GM12878 (cell line): ENCODE data around the gene SEC14L1. TPM values are rescaled to one million over a fixed set of nuclear protein-coding genes. Genes with fewer than 3 reads are reported as not detected.

Experiments
- ATAC-seq: fragments of 200-7000 bp; cut with Tn5 transposase; 3 replicates; pipeline ENCODE4 v1.9.1; 2020; ENCODE audit warnings: mild to moderate bottlenecking, moderate library complexity
- BruUV-seq: library from RNA; stranded (reverse); fragments of 400-500 nt; replicated peaks from 2 replicates; lab custom pipeline; 2021; lab: Mats Ljungman, UMichigan
- CTCF ChIA-PET: fragments of 300-600 bp; sonication (Branson Sonifier 250); formaldehyde crosslinking; extraction: SDS; loops from one replicate; lab custom pipeline; 2021; ENCODE audit warnings: inconsistent platforms; lab: Yijun Ruan, JAX
- POLR2A ChIA-PET: fragments of 350-600 bp; formaldehyde crosslinking; extraction: SDS; loops from one replicate; lab custom pipeline; 2021; ENCODE audit warnings: inconsistent platforms; lab: Charles Lee
- RAD21 ChIA-PET: fragments of 300-600 bp; sonication (Branson Sonifier 250); formaldehyde crosslinking; loops from one replicate; lab custom pipeline; 2023; ENCODE audit warnings: antibody characterized with exemption; ENCODE audit not compliant: unreplicated experiment; lab: Charles Lee
- SMC1A ChIA-PET: fragments of 300-600 bp; sonication (Branson Sonifier 250); formaldehyde crosslinking; loops from one replicate; lab custom pipeline; 2023; ENCODE audit not compliant: unreplicated experiment, uncharacterized antibody; lab: Charles Lee
- DNase-seq: peaks from one replicate; pipeline ENCODE4 v3.0.0-alpha.2; 2011; ENCODE audit warnings: low read depth, low spot score
- FAIRE-seq: peaks from 3 replicates; lab custom pipeline; 2011; peaks lifted over from hg19 to GRCh38; lab: Jason Lieb, UNC
- H2AFZ ChIP-seq: 2 replicates; pipeline ENCODE4 v1.6.0; 2011; ENCODE audit warnings: low read depth, low read length, control low read depth; ENCODE audit not compliant: control insufficient read depth
- H3K27ac ChIP-seq: 2 replicates; pipeline ENCODE4 v1.5.1; 2011; ENCODE audit warnings: control low read depth; ENCODE audit not compliant: control insufficient read depth, insufficient read depth
- H3K27me3 ChIP-seq, 2 experiments: replicated peaks in 1 of 2; 2 replicates each; pipeline versions ENCODE4 v1.6.0 to v1.6.1; 2011; ENCODE audit warnings: low read length in 1 of 2; ENCODE audit not compliant: control insufficient read depth in 2 of 2, insufficient read depth in 2 of 2
- H3K36me3 ChIP-seq, 2 experiments: 2 replicates each; pipeline ENCODE4 v1.5.1; 2011; ENCODE audit warnings: low read length in 1 of 2; ENCODE audit not compliant: control insufficient read depth in 2 of 2, insufficient read depth in 2 of 2
- H3K4me1 ChIP-seq: 2 replicates; pipeline ENCODE4 v1.6.1; 2011; ENCODE audit warnings: mild to moderate bottlenecking, low read length, moderate library complexity, mixed read lengths; ENCODE audit not compliant: control insufficient read depth, insufficient read depth
- H3K4me2 ChIP-seq: 2 replicates; pipeline ENCODE4 v1.6.0; 2011; ENCODE audit warnings: control low read depth; ENCODE audit not compliant: control insufficient read depth, insufficient read depth
- H3K4me3 ChIP-seq: fragments of 200-600 bp; sonication (generic); 2 replicates; pipeline ENCODE4 v1.5.1; 2016
- H3K79me2 ChIP-seq: 2 replicates; pipeline ENCODE4 v1.6.0; 2011; ENCODE audit warnings: low read length; ENCODE audit not compliant: control insufficient read depth, insufficient read depth
- H3K9ac ChIP-seq: 2 replicates; pipeline ENCODE4 v1.8.0; 2011; ENCODE audit warnings: low read length, control low read depth, mixed read lengths; ENCODE audit not compliant: control insufficient read depth, insufficient read depth
- H3K9me3 ChIP-seq: replicated peaks from 3 replicates; pipeline ENCODE4 v1.5.1; 2011; ENCODE audit warnings: mild to moderate bottlenecking, low read length; ENCODE audit not compliant: control insufficient read depth, insufficient read depth
- H4K20me1 ChIP-seq: 2 replicates; pipeline ENCODE4 v1.6.0; 2011; ENCODE audit not compliant: control insufficient read depth, insufficient read depth
- BCL3 ChIP-seq: IDR thresholded peaks from 2 replicates; pipeline ENCODE4 v1.6.1; 2011; ENCODE audit warnings: borderline replicate concordance, low read depth, mild to moderate bottlenecking, moderate library complexity, low read length; ENCODE audit not compliant: insufficient read depth, poor library complexity, severe bottlenecking
- CBX5 ChIP-seq: sonication (generic); IDR thresholded peaks from 2 replicates; pipeline ENCODE4 v1.6.1; 2016; ENCODE audit warnings: low read depth, moderate library complexity, mild to moderate bottlenecking, inconsistent platforms
- DPF2 ChIP-seq: fragments of 450-650 bp; IDR thresholded peaks from 2 replicates; pipeline ENCODE4 v1.6.1; 2017; ENCODE audit warnings: mild to moderate bottlenecking
- IRF5 ChIP-seq: fragments of 450-650 bp; IDR thresholded peaks from 2 replicates; pipeline ENCODE4 v1.6.1; 2017; ENCODE audit warnings: borderline replicate concordance
- JUNB ChIP-seq: IDR thresholded peaks from 2 replicates; pipeline ENCODE4 v1.6.1; 2016; ENCODE audit warnings: antibody characterized with exemption, mild to moderate bottlenecking
- KLF5 ChIP-seq: fragments of 450-650 bp; IDR thresholded peaks from 2 replicates; pipeline ENCODE4 v1.6.1; 2014; ENCODE audit warnings: mild to moderate bottlenecking; ENCODE audit not compliant: partially characterized antibody
- RBBP5 ChIP-seq: fragments of 200-600 bp; sonication (generic); conservative IDR thresholded peaks from 2 replicates; pipeline ENCODE4 v1.6.1; 2016
- YY1 ChIP-seq: IDR thresholded peaks from 2 replicates; pipeline ENCODE4 v1.6.1; 2011; ENCODE audit warnings: low read depth, mild to moderate bottlenecking, low read length
- ZBTB11 ChIP-seq: fragments of 450-650 bp; formaldehyde crosslinking; IDR thresholded peaks from 2 replicates; pipeline ENCODE4 v1.5.0; 2022; ENCODE audit warnings: mild to moderate bottlenecking, missing genetic modification characterization
- ZNF24 ChIP-seq: fragments of 450-650 bp; IDR thresholded peaks from 2 replicates; pipeline ENCODE4 v1.6.1; 2017; ENCODE audit warnings: antibody characterized with exemption, mild to moderate bottlenecking
- ZSCAN29 ChIP-seq: fragments of 450-650 bp; IDR thresholded peaks from 2 replicates; pipeline ENCODE4 v1.6.1; 2017; ENCODE audit warnings: mild to moderate bottlenecking, moderate library complexity
- ZZZ3 ChIP-seq: IDR thresholded peaks from 2 replicates; pipeline ENCODE4 v1.6.1; 2011; ENCODE audit warnings: low read depth; ENCODE audit not compliant: control insufficient read depth, insufficient read length
- WGBS: methylation state at CpG from one replicate; pipeline ENCODE4 v1.1.6; 2016; ENCODE audit warnings: low lambda C conversion rate; ENCODE audit not compliant: insufficient replicate concordance, insufficient coverage; ENCODE audit errors: missing lambda C conversion rate; 5-methylcytosine and 5-hydroxymethylcytosine counted together
- in situ Hi-C: fragments of 300-500 bp; cut with MboI; formaldehyde crosslinking; loops from 9 replicates; pipeline ENCODE4 v1.14.3; 2018; ENCODE audit warnings: mixed read lengths
- intact Hi-C: fragments of 100-400 bp; cut with micrococcal nuclease; formaldehyde crosslinking; loops from one replicate; pipeline ENCODE4 v1.14.2; 2022; ENCODE audit not compliant: unreplicated experiment
- polyA plus RNA-seq, 11 experiments: library from polyadenylated mRNA; depleted of rRNA in 4 of 11; unstranded in 6 of 11; stranded (reverse) in 5 of 11; fragments of >200 nt; fragmentation: Nextera tagmentation in 4 of 11; fragmentation: Illumina TruSeq in 1 of 11; extraction: Ambion mirVana in 4 of 11; extraction: Trizol in 1 of 11; gene quantifications; 1 replicate in 1 of 11; 2 replicates in 10 of 11; pipeline versions ENCODE4 v1.2.1 to v1.2.3, GENCODE V29; 2011 to 2016; ENCODE audit warnings: inconsistent platforms in 2 of 11, missing spikeins in 2 of 11, low read depth in 1 of 11
- total RNA-seq, 4 experiments: library from RNA; depleted of rRNA in 3 of 4; stranded (reverse); fragments of >200 nt in 3 of 4; fragmentation: Illumina TruSeq in 1 of 4; extraction: Trizol in 1 of 4; gene quantifications; 2 replicates each; pipeline versions ENCODE4 v1.2.1 to v1.2.3, GENCODE V29; 2013 to 2021

SEC14L1 gene
- total and polyA plus RNA-seq, 10 of the 15 experiments (the other 5 are each of a cell fraction or from before 2014, with no cell fraction given), result 6.3 to 66.1 (median 33.5) TPM

GRCh38 chr17:77132411-77133086 is 8.2 kb upstream of the SEC14L1 start:
- ATAC-seq (no peak), FAIRE-seq (no peak), DNase-seq (no peak)
- ChIA-PET CTCF (no interaction called here), POLR2A (no interaction called here), SMC1A (no interaction called here), RAD21 (no interaction called here)
- Histone ChIP-seq H3K36me3 (no peaks in the 10 kb centered on the region), H3K79me2 (no peaks in the 10 kb centered on the region), H2AFZ (no peak overlapping the region), H3K27ac (no peak overlapping the region), H3K27me3 (no peaks in the 10 kb centered on the region), H3K4me1 (peaks cover 8% of the 10 kb centered on the region), H4K20me1 (no peaks in the 10 kb centered on the region), H3K4me3 (no peak overlapping the region), H3K9me3 (no peaks in the 10 kb centered on the region; the same call in 2 of the 3 replicates), H3K9ac (no peak overlapping the region), H3K4me2 (no peak overlapping the region)
- 43% methylated on average over 7 of the region's 9 CpGs for WGBS
- BruUV-seq, result no TSS peak
- in situ Hi-C loops, result no loop called here
- no peak for TF ChIP-seq IRF5
- no peak for TF ChIP-seq ZSCAN29
- TF ChIP-seq ZZZ3, result no peak
- TF ChIP-seq ZNF24, result no peak
- TF ChIP-seq CBX5, result no peak
- TF ChIP-seq YY1, result no peak
- no peak for TF ChIP-seq DPF2
- no peak for TF ChIP-seq JUNB
- TF ChIP-seq ZBTB11 (CRISPR knock-in tag), result no peak
- TF ChIP-seq KLF5, result no peak
- no peak for TF ChIP-seq BCL3
- no peak for TF ChIP-seq RBBP5
- intact Hi-C loops, result no loop called here
